ENCODE measurements around the gene ULK2.

DNA sequence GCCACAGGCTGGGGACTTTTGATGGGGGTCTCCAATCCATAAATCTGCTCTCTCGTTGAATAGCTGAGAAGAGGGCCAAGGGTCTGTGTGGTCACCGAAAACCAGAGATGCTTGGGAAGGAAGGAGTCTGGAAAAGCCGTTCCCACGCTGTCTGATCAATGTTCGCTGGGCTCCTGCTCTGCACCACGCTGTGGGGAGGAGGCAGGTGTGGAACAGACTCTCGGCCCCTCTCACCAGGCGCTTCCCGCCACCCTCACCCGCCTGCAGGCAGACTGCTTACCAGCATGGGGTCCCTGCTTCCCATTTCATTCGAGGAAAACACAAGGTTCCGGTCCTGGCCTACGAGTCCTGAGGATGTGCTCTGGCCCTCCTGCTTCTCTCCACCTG, 118.9 kb downstream of the ULK2 start:
- TF ChIP-seq, protein P1, sequence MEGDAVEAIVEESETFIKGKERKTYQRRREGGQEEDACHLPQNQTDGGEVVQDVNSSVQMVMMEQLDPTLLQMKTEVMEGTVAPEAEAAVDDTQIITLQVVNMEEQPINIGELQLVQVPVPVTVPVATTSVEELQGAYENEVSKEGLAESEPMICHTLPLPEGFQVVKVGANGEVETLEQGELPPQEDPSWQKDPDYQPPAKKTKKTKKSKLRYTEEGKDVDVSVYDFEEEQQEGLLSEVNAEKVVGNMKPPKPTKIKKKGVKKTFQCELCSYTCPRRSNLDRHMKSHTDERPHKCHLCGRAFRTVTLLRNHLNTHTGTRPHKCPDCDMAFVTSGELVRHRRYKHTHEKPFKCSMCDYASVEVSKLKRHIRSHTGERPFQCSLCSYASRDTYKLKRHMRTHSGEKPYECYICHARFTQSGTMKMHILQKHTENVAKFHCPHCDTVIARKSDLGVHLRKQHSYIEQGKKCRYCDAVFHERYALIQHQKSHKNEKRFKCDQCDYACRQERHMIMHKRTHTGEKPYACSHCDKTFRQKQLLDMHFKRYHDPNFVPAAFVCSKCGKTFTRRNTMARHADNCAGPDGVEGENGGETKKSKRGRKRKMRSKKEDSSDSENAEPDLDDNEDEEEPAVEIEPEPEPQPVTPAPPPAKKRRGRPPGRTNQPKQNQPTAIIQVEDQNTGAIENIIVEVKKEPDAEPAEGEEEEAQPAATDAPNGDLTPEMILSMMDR (IDR thresholded peaks at IDR 0.05) = no peak
- TF ChIP-seq EZH2 (IDR thresholded peaks at IDR 0.05; ENCODE audit: borderline replicate concordance, insufficient read depth, low read depth, low read length, poor library complexity, severe bottlenecking) = no peak

Data from B cell (primary cell).